ENCODE data around the gene ITPKC.

Gene ITPKC

GRCh38 chr19:40755248-40755624 lies 38.3 kb downstream of the ITPKC start:
- no peak for TF ChIP-seq CTCF (IDR thresholded peaks at IDR 0.05; ENCODE audit: borderline replicate concordance, insufficient read depth, low read depth, low read length)

DNA sequence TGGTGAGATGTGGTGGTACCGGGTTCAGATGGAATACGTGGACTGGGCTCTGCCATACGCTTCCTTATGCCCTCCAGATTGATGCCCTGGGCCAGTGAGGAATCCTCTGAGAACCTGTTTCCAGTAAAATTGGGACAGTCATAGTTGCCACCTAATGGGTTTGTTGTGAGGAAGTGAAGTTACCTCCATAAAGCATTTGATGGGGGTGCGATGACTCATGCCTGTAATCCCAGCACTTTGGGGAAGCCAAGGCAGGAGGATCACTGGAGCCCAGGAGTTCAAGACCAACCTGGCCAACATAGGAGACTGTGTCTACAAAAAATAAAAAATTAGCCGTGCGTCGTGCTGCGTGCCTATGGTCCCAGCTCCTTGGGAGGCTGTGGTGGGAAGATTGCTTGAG lies 38.9 kb downstream of the ITPKC start:
- H3K4me3 ChIP-seq (ENCODE audit: low read depth, low read length), result no peak overlapping the region
- TF ChIP-seq CTCF (IDR thresholded peaks at IDR 0.05; ENCODE audit: borderline replicate concordance, insufficient read depth, low read depth, low read length), result no peak

More at GRCh38 chr19:40755248-40755624, 38.3 kb downstream of the ITPKC start:
- no peak overlapping the region for H3K4me3 ChIP-seq (ENCODE audit: low read depth, low read length)

DNA sequence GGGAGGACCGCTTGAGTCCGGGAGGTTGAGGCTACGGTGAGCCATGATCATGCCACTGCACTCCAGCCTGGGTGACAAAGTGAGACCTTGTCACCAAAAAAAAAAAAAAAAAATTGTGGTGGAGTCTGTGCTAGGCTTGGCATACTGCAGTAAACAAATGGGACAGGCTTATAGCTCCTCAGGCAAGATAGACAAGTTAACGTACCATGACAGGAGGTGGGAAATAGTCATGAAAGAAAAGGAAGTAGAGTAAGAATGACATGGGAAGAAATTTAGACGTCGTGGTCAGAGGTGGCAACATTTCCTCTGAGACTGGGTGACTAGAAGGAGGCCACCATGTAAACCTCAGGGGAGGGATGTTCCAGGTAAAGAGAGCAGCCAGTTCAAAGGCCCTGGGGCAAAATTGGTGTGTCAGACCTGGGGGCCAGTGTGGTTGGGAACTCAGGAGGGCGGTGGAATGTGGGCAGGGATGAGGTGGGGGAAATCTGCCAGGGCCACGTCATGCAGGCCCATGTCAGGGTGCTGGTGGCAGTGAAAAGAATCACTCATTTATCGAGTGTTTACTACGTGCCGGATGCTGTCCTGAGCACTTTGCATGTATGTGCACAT lies 39.7 kb downstream of the ITPKC start:
- no peak overlapping the region for H3K4me3 ChIP-seq (ENCODE audit: low read depth, low read length)
- no peak for TF ChIP-seq CTCF (IDR thresholded peaks at IDR 0.05; ENCODE audit: borderline replicate concordance, insufficient read depth, low read depth, low read length)

- H3K4me3 ChIP-seq (ENCODE audit: low read depth, low read length), result no peak overlapping the region
- TF ChIP-seq CTCF (IDR thresholded peaks at IDR 0.05; ENCODE audit: borderline replicate concordance, insufficient read depth, low read depth, low read length), result no peak
Observed at GRCh38 chr19:40758491-40758890, 41.6 kb downstream of the ITPKC start.

- no peak for TF ChIP-seq CTCF (IDR thresholded peaks at IDR 0.05; ENCODE audit: borderline replicate concordance, insufficient read depth, low read depth, low read length)
- no peak overlapping the region for H3K4me3 ChIP-seq (ENCODE audit: low read depth, low read length)
Observed at GRCh38 chr19:40759352-40759751, 42.4 kb downstream of the ITPKC start.

DNA sequence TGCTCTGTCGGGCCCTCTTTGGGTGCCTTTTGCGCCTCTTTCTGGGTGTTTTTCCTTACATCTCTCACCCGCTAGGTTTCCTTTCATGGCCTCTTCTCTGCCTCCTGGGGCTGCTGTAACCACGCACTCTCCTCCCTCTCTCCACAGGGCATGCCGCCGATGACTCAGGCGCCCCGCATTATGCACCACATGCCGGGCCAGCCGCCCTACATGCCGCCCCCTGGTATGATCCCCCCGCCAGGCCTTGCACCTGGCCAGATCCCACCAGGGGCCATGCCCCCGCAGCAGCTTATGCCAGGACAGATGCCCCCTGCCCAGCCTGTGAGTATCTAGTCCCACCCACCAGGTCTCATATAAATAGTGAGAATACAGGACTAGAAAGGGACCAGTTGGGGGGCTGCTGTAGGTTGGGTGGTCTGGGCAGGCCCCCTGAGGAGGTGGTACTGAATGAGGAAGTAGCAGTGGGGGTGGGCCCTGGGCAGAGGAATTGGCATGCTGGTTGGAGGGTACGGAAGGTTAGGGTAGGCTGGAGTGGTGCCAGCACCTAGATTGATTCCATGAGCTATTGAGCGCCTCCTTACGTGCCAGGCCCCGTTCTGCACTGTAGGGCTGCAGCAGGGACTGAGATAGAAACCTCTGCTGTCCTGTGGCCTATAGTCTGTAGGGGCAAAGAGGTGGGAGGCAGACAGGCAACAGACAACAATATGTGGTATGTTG lies 46.0 kb downstream of the ITPKC start:
- no peak overlapping the region for H3K4me3 ChIP-seq (ENCODE audit: low read depth, low read length)
- TF ChIP-seq CTCF (IDR thresholded peaks at IDR 0.05; ENCODE audit: borderline replicate concordance, insufficient read depth, low read depth, low read length), result no peak

- TF ChIP-seq CTCF (IDR thresholded peaks at IDR 0.05; ENCODE audit: borderline replicate concordance, insufficient read depth, low read depth, low read length), result no peak
- H3K4me3 ChIP-seq (ENCODE audit: low read depth, low read length), result no peak overlapping the region
Observed at GRCh38 chr19:40763526-40763925, 46.6 kb downstream of the ITPKC start.
